ENCODE measurements around the gene SFT2D3.

SFT2D3 gene

GRCh38 chr2:127681976-127682857 lies 19.1 kb upstream of the SFT2D3 start:
- TF ChIP-seq CTCF (conservative IDR thresholded peaks at IDR 0.05; ENCODE audit: low read depth): no peak
- ChIA-PET CTCF (no interaction called here), POLR2A (ENCODE audit: low non-redundant PET) (no interaction called here)
- no peak overlapping the region for H3K27ac ChIP-seq
- no peak for DNase-seq (ENCODE audit: low spot score)

GRCh38 chr2:127683056-127683455 lies 18.2 kb upstream of the SFT2D3 start:
- POLR2A ChIA-PET (ENCODE audit: low non-redundant PET): no interaction called here

GRCh38 chr2:127683757-127684156 lies 17.5 kb upstream of the SFT2D3 start:
- H3K27ac ChIP-seq: no peak overlapping the region
- CTCF ChIA-PET: no interaction called here
- no peak for DNase-seq (ENCODE audit: low spot score)

More at GRCh38 chr2:127683056-127683455, 18.2 kb upstream of the SFT2D3 start:
- CTCF ChIA-PET: no interaction called here
- no peak for TF ChIP-seq CTCF (conservative IDR thresholded peaks at IDR 0.05; ENCODE audit: low read depth)
- no peak overlapping the region for H3K27ac ChIP-seq
- DNase-seq (ENCODE audit: low spot score): no peak

GRCh38 chr2:127685410-127686080 lies 15.8 kb upstream of the SFT2D3 start:
- no peak overlapping the region for H3K27ac ChIP-seq
- DNase-seq (ENCODE audit: low spot score): no peak
- ChIA-PET POLR2A (ENCODE audit: low non-redundant PET) (no interaction called here), CTCF (interaction anchor here (0.6 to 0.8 kb wide), 5 partner anchors 53 to 458 kb away, joined by 3 to 4 read pairs (median 3); no protein-coding TSS in a partner anchor)
- TF ChIP-seq CTCF (conservative IDR thresholded peaks at IDR 0.05; ENCODE audit: low read depth): no peak

More at GRCh38 chr2:127683757-127684156, 17.5 kb upstream of the SFT2D3 start:
- no peak for TF ChIP-seq CTCF (conservative IDR thresholded peaks at IDR 0.05; ENCODE audit: low read depth)
- POLR2A ChIA-PET (ENCODE audit: low non-redundant PET): no interaction called here

GRCh38 chr2:127688405-127688804 lies 12.9 kb upstream of the SFT2D3 start:
- no peak overlapping the region for H3K27ac ChIP-seq
- TF ChIP-seq CTCF (conservative IDR thresholded peaks at IDR 0.05; ENCODE audit: low read depth): no peak
- DNase-seq (ENCODE audit: low spot score): no peak
- ChIA-PET CTCF (no interaction called here), POLR2A (ENCODE audit: low non-redundant PET) (no interaction called here)

- no peak for DNase-seq (ENCODE audit: low spot score)
- no peak overlapping the region for H3K27ac ChIP-seq
- TF ChIP-seq CTCF (conservative IDR thresholded peaks at IDR 0.05; ENCODE audit: low read depth): no peak
- ChIA-PET POLR2A (ENCODE audit: low non-redundant PET) (no interaction called here), CTCF (interaction anchor here (0.6 kb wide), 2 partner anchors 61 to 493 kb away, joined by 3 to 4 read pairs; no protein-coding TSS in a partner anchor)
These were observed 10.6 kb upstream of the SFT2D3 start for GRCh38 chr2:127690696-127691095.

Measured in RWPE1 (cell line).